MM.1S (cell line): ENCODE data around the gene FOXN3.

Source experiments
- CTCF ChIP-seq: fragments of 300-600 bp; sonication (generic); IDR thresholded peaks from 2 replicates; pipeline ENCODE4 v1.5.1; 2016; ENCODE audit warnings: antibody characterized with exemption, low read length, mixed read lengths
- EZH2 ChIP-seq: fragments of 300-600 bp; sonication (generic); optimal IDR thresholded peaks from 2 replicates; pipeline ENCODE3; 2017; ENCODE audit warnings: low read depth, mild to moderate bottlenecking, antibody characterized with exemption, low read length, mixed read lengths
- EZH2phosphoT487 ChIP-seq: fragments of 300-600 bp; sonication (generic); IDR thresholded peaks from 2 replicates; pipeline ENCODE4 v1.6.1; 2018; ENCODE audit warnings: antibody characterized with exemption, low read length

GRCh38 chr14:89110110-89110509 lies 306.9 kb downstream of the FOXN3 start:
- no peak for TF ChIP-seq EZH2
- TF ChIP-seq CTCF: no peak
- no peak for TF ChIP-seq EZH2phosphoT487
